GM20000 (cell line): ENCODE data around the gene ACHE.

Experiments used
- DNase-seq: peaks from one replicate; pipeline ENCODE4 v3.0.0; 2012; ENCODE audit warnings: low spot score
- TF ChIP-seq, protein P1 (sequence below): IDR thresholded peaks from 2 replicates; pipeline ENCODE4 v1.5.1; 2012; ENCODE audit warnings: mild to moderate bottlenecking, control low read depth; ENCODE audit errors: extremely low read depth, missing control alignments

The ACHE gene

DNA sequence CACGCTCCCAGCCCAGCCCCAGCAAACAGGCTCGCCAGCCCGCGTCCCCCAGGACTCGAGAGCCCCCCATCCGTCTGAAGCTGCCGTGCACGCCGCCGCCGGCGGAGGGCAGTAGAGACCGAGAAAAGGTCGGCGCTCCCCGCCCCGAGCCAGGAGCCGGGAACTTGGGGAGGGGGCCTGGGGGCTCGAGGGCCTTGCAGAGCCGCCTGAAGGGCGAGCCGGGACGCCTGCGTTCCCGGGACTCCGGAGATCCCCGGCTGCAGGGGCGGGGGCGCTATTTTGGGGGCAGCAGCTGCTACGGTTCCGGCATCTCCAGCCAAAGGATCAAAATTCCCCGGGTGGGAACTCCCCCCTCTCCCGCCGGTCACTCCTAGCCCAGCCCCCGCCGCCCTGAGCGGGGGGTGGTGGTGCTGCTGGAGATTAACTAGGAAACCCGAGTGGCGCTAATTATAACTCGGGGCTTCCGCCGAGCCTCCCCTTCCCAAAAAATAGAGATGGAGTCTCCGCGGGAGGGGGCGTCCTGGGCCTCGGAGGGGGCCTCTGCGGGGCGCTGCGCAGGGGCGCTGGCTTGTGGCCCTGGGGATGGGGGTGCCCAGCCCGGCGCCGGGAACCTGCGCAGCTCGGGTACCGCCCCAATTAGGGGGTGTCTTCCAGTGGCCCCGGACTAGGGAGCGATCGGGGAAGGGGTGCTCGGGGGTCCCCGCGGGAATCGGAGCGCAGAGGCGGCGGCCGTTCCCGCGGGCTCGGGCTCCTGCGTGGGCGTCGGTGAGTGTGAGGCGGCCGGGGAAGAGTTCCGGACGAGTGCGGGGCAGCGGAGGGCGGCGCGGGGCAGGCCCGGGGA lies 608 bp downstream of the ACHE start:
- peak; percentile 85 for DNase-seq
- TF ChIP-seq, protein P1, sequence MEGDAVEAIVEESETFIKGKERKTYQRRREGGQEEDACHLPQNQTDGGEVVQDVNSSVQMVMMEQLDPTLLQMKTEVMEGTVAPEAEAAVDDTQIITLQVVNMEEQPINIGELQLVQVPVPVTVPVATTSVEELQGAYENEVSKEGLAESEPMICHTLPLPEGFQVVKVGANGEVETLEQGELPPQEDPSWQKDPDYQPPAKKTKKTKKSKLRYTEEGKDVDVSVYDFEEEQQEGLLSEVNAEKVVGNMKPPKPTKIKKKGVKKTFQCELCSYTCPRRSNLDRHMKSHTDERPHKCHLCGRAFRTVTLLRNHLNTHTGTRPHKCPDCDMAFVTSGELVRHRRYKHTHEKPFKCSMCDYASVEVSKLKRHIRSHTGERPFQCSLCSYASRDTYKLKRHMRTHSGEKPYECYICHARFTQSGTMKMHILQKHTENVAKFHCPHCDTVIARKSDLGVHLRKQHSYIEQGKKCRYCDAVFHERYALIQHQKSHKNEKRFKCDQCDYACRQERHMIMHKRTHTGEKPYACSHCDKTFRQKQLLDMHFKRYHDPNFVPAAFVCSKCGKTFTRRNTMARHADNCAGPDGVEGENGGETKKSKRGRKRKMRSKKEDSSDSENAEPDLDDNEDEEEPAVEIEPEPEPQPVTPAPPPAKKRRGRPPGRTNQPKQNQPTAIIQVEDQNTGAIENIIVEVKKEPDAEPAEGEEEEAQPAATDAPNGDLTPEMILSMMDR: peak; percentile 88

DNA sequence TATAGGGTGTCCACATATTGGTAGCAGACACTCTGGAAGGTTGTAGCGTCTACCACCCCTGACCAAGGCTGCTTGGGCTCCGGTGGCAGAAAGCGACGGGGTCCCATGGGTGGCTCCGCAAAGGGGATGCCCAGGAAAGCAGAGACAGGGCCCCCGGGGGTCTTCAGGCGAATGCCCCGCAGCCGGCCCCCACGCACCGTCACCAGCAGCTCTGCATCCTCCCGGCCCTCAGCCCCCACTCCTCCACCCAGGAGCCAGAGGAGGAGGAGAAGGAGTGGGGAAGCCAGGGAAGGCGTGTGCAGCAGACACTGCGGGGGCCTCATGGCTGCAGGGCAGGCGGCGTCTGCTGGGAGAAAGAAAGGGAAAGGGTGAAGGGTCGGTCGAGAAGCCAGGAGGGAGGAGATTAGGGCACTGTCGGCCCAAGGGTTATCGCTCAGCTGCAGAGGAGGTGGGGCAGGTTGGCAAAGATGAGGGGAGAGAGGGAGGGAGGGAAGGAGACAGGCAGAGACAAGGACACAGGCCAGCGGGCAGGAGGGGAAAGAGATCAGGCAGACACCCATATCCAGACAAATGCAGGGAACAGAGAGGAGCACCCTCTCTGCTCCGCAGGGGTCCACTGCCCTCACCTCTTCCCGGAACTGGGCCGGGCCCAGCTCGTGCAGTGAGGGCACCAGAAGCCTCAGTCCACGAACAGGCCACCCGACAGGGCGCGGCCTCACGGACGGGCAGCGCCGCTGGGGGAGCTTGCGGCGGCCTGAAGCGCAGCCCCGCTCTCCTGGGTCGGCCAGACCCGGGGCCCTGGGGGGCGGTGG lies 1.6 kb downstream of the ACHE start:
- TF ChIP-seq, protein P1: no peak
- peak; percentile 24 for DNase-seq

- DNase-seq: peak; percentile 5
- TF ChIP-seq, protein P1: no peak
Measured at GRCh38 chr7:100893318-100893895, 2.3 kb downstream of the ACHE start.

- DNase-seq: peak; percentile 5
- TF ChIP-seq, protein P1: no peak
Measured at GRCh38 chr7:100892364-100893317, 3.0 kb downstream of the ACHE start.

- TF ChIP-seq, protein P1: no peak
- DNase-seq: no peak
Measured at GRCh38 chr7:100891568-100892247, 4.0 kb downstream of the ACHE start.
